ENCODE data around the gene CDC37L1. TPM values are rescaled to one million over a fixed set of nuclear protein-coding genes. Genes with fewer than 3 reads are reported as not detected.

Gene CDC37L1
- total and polyA plus RNA-seq, 2 of the 8 experiments (the other 6 are each of a cell fraction or from before 2014, with no cell fraction given) = 4.6 to 23.8 TPM

GRCh38 chr9:4639420-4639819, 39.9 kb upstream of the CDC37L1 start:
- H3K14ac ChIP-seq (ENCODE audit: insufficient read length) = no peak overlapping the region
- POLR2A ChIA-PET (ENCODE audit: partially characterized antibody) = no interaction called here
- H3K4ac ChIP-seq (replicated peaks; ENCODE audit: insufficient read length, low read depth, low read length) = no peak overlapping the region
- H2BK20ac ChIP-seq (ENCODE audit: low read length) = no peak overlapping the region
- no peaks in the 10 kb centered on the region for H3K23me2 ChIP-seq (ENCODE audit: low read depth, low read length)
- no peak overlapping the region for H4K5ac ChIP-seq (ENCODE audit: insufficient read length, low read depth, low read length)
- no peaks in the 10 kb centered on the region for H4K20me1 ChIP-seq (replicated peaks in 1 of 2; ENCODE audit: control insufficient read depth in 1 of 2, insufficient read depth in 2 of 2, low read length in 2 of 2)
- CTCF ChIA-PET (ENCODE audit: partially characterized antibody) = interaction anchor here (0.6 to 5.3 kb wide), 27 partner anchors 11 to 325 kb away, joined by 3 to 68 read pairs (median 4); no protein-coding TSS in a partner anchor
- no peaks in the 10 kb centered on the region for H3K79me1 ChIP-seq (ENCODE audit: low read depth, low read length)
- no peak for TF ChIP-seq MAFK (IDR thresholded peaks at IDR 0.05; ENCODE audit: low read depth, low read length)
- TF ChIP-seq SIX5 (IDR thresholded peaks at IDR 0.05; ENCODE audit: low read depth, low read length) = no peak
- TF ChIP-seq KDM5A (IDR thresholded peaks at IDR 0.05; ENCODE audit: low read length) = no peak
- H3K27ac ChIP-seq (ENCODE audit: low read depth, low read length) = no peak overlapping the region
- no peak overlapping the region for H3K23ac ChIP-seq (ENCODE audit: insufficient read length)
- no peak overlapping the region for H3K4me2 ChIP-seq (ENCODE audit: insufficient read depth in 1 of 2, low read depth in 2 of 2, low read length in 2 of 2)
- no peaks in the 10 kb centered on the region for H3K36me3 ChIP-seq (ENCODE audit: control insufficient read depth in 2 of 4, insufficient read depth in 4 of 4, low read length in 3 of 4)
- H4K91ac ChIP-seq (replicated peaks; ENCODE audit: insufficient read length, low read length) = no peak overlapping the region
- FAIRE-seq (no peak), DNase-seq (ENCODE audit: low read depth in 1 of 2, low spot score in 2 of 2) (no peak)
- H2AK5ac ChIP-seq (ENCODE audit: low read depth, low read length) = no peak overlapping the region
- no peak overlapping the region for H4K8ac ChIP-seq (ENCODE audit: extremely low read depth, insufficient read depth, low read length)
- no peak overlapping the region for H3K4me3 ChIP-seq (ENCODE audit: extremely low read depth in 1 of 4, insufficient read depth in 2 of 4, low read depth in 3 of 4, low read length in 4 of 4)
- H3K79me2 ChIP-seq (ENCODE audit: control insufficient read depth in 1 of 2, insufficient read depth in 2 of 2, low read length in 2 of 2) = no peaks in the 10 kb centered on the region
- no peaks in the 10 kb centered on the region for H3K4me1 ChIP-seq (replicated peaks in 1 of 4; ENCODE audit: control insufficient read depth in 3 of 4, insufficient read depth in 4 of 4, low read length in 3 of 4)
- H2AFZ ChIP-seq (ENCODE audit: low read length) = no peak overlapping the region
- no peak overlapping the region for H3K56ac ChIP-seq (replicated peaks; ENCODE audit: insufficient read length, low read depth, low read length)
- no peak overlapping the region for H3K9ac ChIP-seq (replicated peaks in 1 of 4; ENCODE audit: extremely low read depth in 1 of 4, low read depth in 3 of 4, low read length in 3 of 4)
- no peak overlapping the region for H3K18ac ChIP-seq (ENCODE audit: extremely low read depth, low read length)
- no peak overlapping the region for H2BK5ac ChIP-seq (ENCODE audit: low read depth, low read length)
- H3K27me3 ChIP-seq (replicated peaks in 1 of 4; ENCODE audit: control insufficient read depth in 3 of 4, extremely low read depth in 1 of 4, insufficient read depth in 3 of 4, low read length in 3 of 4) = no peaks in the 10 kb centered on the region
- H3K9me3 ChIP-seq (ENCODE audit: insufficient read depth in 2 of 2, low read depth in 1 of 2, low read length in 1 of 2) = no peaks in the 10 kb centered on the region
- 93% methylated on average over 2 of the region's 2 CpGs; no CpG with 5 or more reads in 1 of the 2 experiments for WGBS, 2 experiments (ENCODE audit: extremely low coverage in 1 of 2, insufficient coverage in 1 of 2, insufficient read length in 1 of 2, insufficient replicate concordance in 2 of 2, low coverage in 1 of 2, low lambda C conversion rate in 2 of 2, missing lambda C conversion rate in 1 of 2)
- no peak overlapping the region for H2BK12ac ChIP-seq (ENCODE audit: low read depth, low read length)
- no peak overlapping the region for H2BK120ac ChIP-seq (replicated peaks; ENCODE audit: low read depth, low read length)
- H2BK15ac ChIP-seq (ENCODE audit: low read length) = no peak overlapping the region
